CD4-positive, alpha-beta T cell (primary cell): ENCODE results near the gene ACSBG1. TPM values are rescaled to one million over a fixed set of nuclear protein-coding genes. Genes with fewer than 3 reads are reported as not detected.

Experiments used
- ATAC-seq: fragments of 200-7000 bp; cut with Tn5 transposase; one replicate; pipeline ENCODE4 v1.10.0; 2022; ENCODE audit warnings: mild to moderate bottlenecking; ENCODE audit not compliant: poor library complexity
- CTCF ChIA-PET: fragments of 350-600 bp; sonication (Branson Sonifier 250); formaldehyde crosslinking; loops from one replicate; lab custom pipeline; 2021; ENCODE audit warnings: antibody characterized with exemption, inconsistent platforms; lab: Charles Lee
- POLR2A ChIA-PET: fragments of 350-600 bp; sonication (Branson Sonifier 250); formaldehyde crosslinking; loops from one replicate; lab custom pipeline; 2021; ENCODE audit warnings: antibody characterized with exemption, inconsistent platforms; lab: Charles Lee
- DNase-seq, 14 experiments: peaks; one replicate each; pipeline ENCODE4 v3.0.0-alpha.2; 2013 to 2020; ENCODE audit warnings: mixed read lengths in 2 of 14
- H3K27ac ChIP-seq, 2 donors: one replicate each; pipeline versions ENCODE4 v1.5.1 to v1.7.0; 2013; ENCODE audit warnings: low read length in 2 of 2, low read depth in 1 of 2, mild to moderate bottlenecking in 1 of 2
- H3K27me3 ChIP-seq, 2 experiments: 1 replicate in 1 of 2; 2 replicates in 1 of 2; pipeline versions ENCODE4 v1.6.1 to v1.7.0; 2013; ENCODE audit warnings: low read length in 2 of 2, control low read depth in 1 of 2, mild to moderate bottlenecking in 1 of 2, moderate library complexity in 1 of 2; ENCODE audit not compliant: insufficient read depth in 2 of 2, control insufficient read depth in 1 of 2
- H3K36me3 ChIP-seq: one replicate; pipeline ENCODE4 v1.6.1; 2013; ENCODE audit warnings: low read length, control low read depth; ENCODE audit not compliant: insufficient read depth
- H3K4me1 ChIP-seq: one replicate; pipeline ENCODE4 v1.6.1; 2013; ENCODE audit warnings: low read length, control low read depth; ENCODE audit not compliant: insufficient read depth
- H3K4me3 ChIP-seq: one replicate; pipeline ENCODE4 v1.5.1; 2013; ENCODE audit warnings: mild to moderate bottlenecking, low read length, moderate library complexity
- H3K9me3 ChIP-seq, 2 experiments: 1 replicate in 1 of 2; 2 replicates in 1 of 2; pipeline versions ENCODE4 v1.6.1 to v1.7.0; 2013; ENCODE audit warnings: low read length in 2 of 2, mild to moderate bottlenecking in 2 of 2, control low read depth in 1 of 2, moderate library complexity in 1 of 2; ENCODE audit not compliant: control insufficient read depth in 1 of 2, insufficient read depth in 1 of 2
- H3K27ac Mint-ChIP-seq: one replicate; pipeline ENCODE4 v1.8.0; 2020; ENCODE audit warnings: mixed read lengths
- H3K27me3 Mint-ChIP-seq: one replicate; pipeline ENCODE4 v1.8.0; 2021; ENCODE audit warnings: mixed read lengths
- H3K36me3 Mint-ChIP-seq: one replicate; pipeline ENCODE4 v1.8.0; 2021; ENCODE audit warnings: low read depth, mixed read lengths
- H3K4me1 Mint-ChIP-seq: one replicate; pipeline ENCODE4 v1.8.0; 2021; ENCODE audit warnings: low read depth, mixed read lengths
- H3K4me3 Mint-ChIP-seq: one replicate; pipeline ENCODE4 v1.8.0; 2020; ENCODE audit warnings: mild to moderate bottlenecking, mixed read lengths
- H3K9me3 Mint-ChIP-seq: one replicate; pipeline ENCODE4 v1.8.0; 2020; ENCODE audit warnings: mixed read lengths
- CTCF ChIP-seq: fragments of 200-600 bp; IDR thresholded peaks from one replicate; pipeline ENCODE4 v1.8.0; 2022; ENCODE audit warnings: antibody characterized with exemption, mild to moderate bottlenecking
- intact Hi-C, 2 experiments: fragments of 100-400 bp; cut with DNase I in 1 of 2; cut with micrococcal nuclease in 1 of 2; formaldehyde crosslinking; loops; one replicate each; pipeline versions ENCODE4 v1.15.1 to v1.9.0; 2023 to 2025; cut with DNase I, micrococcal nuclease
- total RNA-seq, 174 experiments: library from RNA in 2 of 174; stranded (reverse) in 2 of 174; gene quantifications; one replicate each; pipeline ENCODE4 v1.2.3 and lab custom pipeline; 2021 to 2026

ACSBG1 gene
- total RNA-seq, 2 experiments from 2014 or later: 0.05 to 0.22 TPM

GRCh38 chr15:78179286-78179840 lies 55.0 kb downstream of the ACSBG1 start:
- Mint-ChIP-seq H3K27ac (no peak overlapping the region), H3K36me3 (no peaks in the 10 kb centered on the region), H3K4me3 (no peak overlapping the region), H3K9me3 (no peaks in the 10 kb centered on the region), H3K27me3 (no peaks in the 10 kb centered on the region), H3K4me1 (peaks cover 14% of the 10 kb centered on the region)
- Histone ChIP-seq H3K4me1 (peaks cover 3% of the 10 kb centered on the region), H3K9me3 (no peaks in the 10 kb centered on the region), H3K27me3 (no peaks in the 10 kb centered on the region), H3K27ac (no peak overlapping the region), H3K36me3 (no peaks in the 10 kb centered on the region), H3K4me3 (no peak overlapping the region)
- CTCF ChIA-PET: no interaction called here
- POLR2A ChIA-PET: no interaction called here
- no peak for TF ChIP-seq CTCF
- ATAC-seq: no peak
- DNase-seq: no peak
- intact Hi-C loops: no loop called here

GRCh38 chr15:78178064-78178463 lies 56.3 kb downstream of the ACSBG1 start:
- H3K9me3 ChIP-seq: no peaks in the 10 kb centered on the region
- intact Hi-C loops: no loop called here
- no peaks in the 10 kb centered on the region for H3K36me3 ChIP-seq
- H3K27me3 ChIP-seq: no peaks in the 10 kb centered on the region
- Mint-ChIP-seq H3K27me3 (no peaks in the 10 kb centered on the region), H3K4me1 (peaks cover 26% of the 10 kb centered on the region), H3K36me3 (peaks cover 6% of the 10 kb centered on the region), H3K4me3 (no peak overlapping the region), H3K27ac (no peak overlapping the region), H3K9me3 (no peaks in the 10 kb centered on the region)
- ATAC-seq (no peak), DNase-seq (no peak)
- H3K27ac ChIP-seq: no peak overlapping the region
- POLR2A ChIA-PET: no interaction called here
- H3K4me1 ChIP-seq: peaks cover 16% of the 10 kb centered on the region
- CTCF ChIA-PET: interaction anchor here (1.2 kb wide), 1 partner anchor 10 kb away, joined by 3 read pairs; no protein-coding TSS in a partner anchor
- no peak overlapping the region for H3K4me3 ChIP-seq
- TF ChIP-seq CTCF: no peak

- ChIA-PET POLR2A (no interaction called here), CTCF (interaction anchor here (1.2 kb wide), 1 partner anchor 9 kb away, joined by 3 read pairs; no protein-coding TSS in a partner anchor)
- peaks cover 11% of the 10 kb centered on the region for H3K36me3 Mint-ChIP-seq
- DNase-seq (peak in 8 of 14 experiments; percentile 10 to 41 (median 22)), ATAC-seq (peak; percentile 37)
- Histone ChIP-seq H3K36me3 (peaks cover 2% of the 10 kb centered on the region), H3K27me3 (no peaks in the 10 kb centered on the region), H3K9me3 (no peaks in the 10 kb centered on the region), H3K4me1 (peaks cover 16% of the 10 kb centered on the region), H3K27ac (no peak overlapping the region), H3K4me3 (no peak overlapping the region)
- H3K4me3 Mint-ChIP-seq: no peak overlapping the region
- H3K27ac Mint-ChIP-seq: no peak overlapping the region
- peak; percentile 20 for TF ChIP-seq CTCF
- intact Hi-C loops: no loop called here
- H3K27me3 Mint-ChIP-seq: no peaks in the 10 kb centered on the region
- no peaks in the 10 kb centered on the region for H3K9me3 Mint-ChIP-seq
- H3K4me1 Mint-ChIP-seq: peaks cover 31% of the 10 kb centered on the region
Observed at GRCh38 chr15:78177447-78177873, 56.9 kb downstream of the ACSBG1 start.
